H9 (cell line): ENCODE data around the gene DKKL1. TPM values are rescaled to one million over a fixed set of nuclear protein-coding genes. Genes with fewer than 3 reads are reported as not detected.

ENCODE experiments used
- DNase-seq: peaks from one replicate; pipeline ENCODE4 v3.0.0-alpha.2; 2017
- H2AFZ ChIP-seq: one replicate; pipeline ENCODE4 v1.6.1; 2013; ENCODE audit warnings: mild to moderate bottlenecking, low read length, control low read depth, moderate library complexity
- H2AK5ac ChIP-seq: 2 replicates; pipeline ENCODE4 v1.6.1; 2013; ENCODE audit warnings: low read length, control low read depth, mixed read lengths; ENCODE audit not compliant: insufficient read length
- H2BK120ac ChIP-seq: one replicate; pipeline ENCODE4 v1.6.1; 2013; ENCODE audit warnings: low read depth, mild to moderate bottlenecking, low read length, control low read depth, inconsistent platforms; ENCODE audit not compliant: poor library complexity, severe bottlenecking
- H2BK12ac ChIP-seq: 2 replicates; pipeline ENCODE4 v1.6.1; 2013; ENCODE audit warnings: low read length, control low read depth, mixed read lengths, low read depth; ENCODE audit not compliant: insufficient read length
- H2BK15ac ChIP-seq: 2 replicates; pipeline ENCODE4 v1.6.1; 2013; ENCODE audit warnings: low read depth, low read length, control low read depth
- H2BK20ac ChIP-seq: one replicate; pipeline ENCODE4 v1.6.1; 2013; ENCODE audit warnings: low read depth, mild to moderate bottlenecking, low read length, control low read depth, inconsistent platforms; ENCODE audit not compliant: poor library complexity, severe bottlenecking
- H2BK5ac ChIP-seq: 2 replicates; pipeline ENCODE4 v1.6.1; 2013; ENCODE audit warnings: low read length, control low read depth, mixed read lengths; ENCODE audit not compliant: insufficient read length
- H3K14ac ChIP-seq: 2 replicates; pipeline ENCODE4 v1.6.1; 2013; ENCODE audit warnings: low read length, control low read depth; ENCODE audit not compliant: insufficient read depth
- H3K18ac ChIP-seq: 2 replicates; pipeline ENCODE4 v1.6.1; 2013; ENCODE audit warnings: low read depth, mild to moderate bottlenecking, mixed read lengths, low read length, control low read depth; ENCODE audit not compliant: insufficient read length
- H3K23ac ChIP-seq: 2 replicates; pipeline ENCODE4 v1.6.1; 2013; ENCODE audit warnings: low read length, control low read depth, mixed read lengths, low read depth; ENCODE audit not compliant: insufficient read length
- H3K23me2 ChIP-seq: 2 replicates; pipeline ENCODE4 v1.6.1; 2013; ENCODE audit warnings: low read depth, mild to moderate bottlenecking, mixed read lengths, low read length, control low read depth; ENCODE audit not compliant: insufficient read length, poor library complexity, severe bottlenecking
- H3K27ac ChIP-seq: 2 replicates; pipeline ENCODE4 v1.5.1; 2013; ENCODE audit warnings: low read length, control low read depth, mixed read lengths, low read depth; ENCODE audit not compliant: insufficient read length
- H3K27me3 ChIP-seq: 2 replicates; pipeline ENCODE4 v1.6.1; 2013; ENCODE audit warnings: low read length, control low read depth, inconsistent platforms; ENCODE audit not compliant: insufficient read depth
- H3K4ac ChIP-seq: 2 replicates; pipeline ENCODE4 v1.6.1; 2013; ENCODE audit warnings: low read depth, mild to moderate bottlenecking, control low read depth, inconsistent platforms, low read length, moderate library complexity
- H3K4me1 ChIP-seq: 2 replicates; pipeline ENCODE4 v1.6.1; 2013; ENCODE audit warnings: low read length, control low read depth, inconsistent platforms; ENCODE audit not compliant: insufficient read depth
- H3K4me2 ChIP-seq: 2 replicates; pipeline ENCODE4 v1.6.1; 2013; ENCODE audit warnings: low read length, control low read depth, mixed read lengths; ENCODE audit not compliant: insufficient read length, insufficient read depth
- H3K56ac ChIP-seq: 2 replicates; pipeline ENCODE4 v1.6.1; 2013; ENCODE audit warnings: low read depth, mild to moderate bottlenecking, mixed read lengths, low read length, control low read depth; ENCODE audit not compliant: insufficient read length
- H3K79me1 ChIP-seq: 2 replicates; pipeline ENCODE4 v1.6.1; 2013; ENCODE audit warnings: low read depth, mild to moderate bottlenecking, moderate library complexity, low read length, control low read depth, inconsistent platforms; ENCODE audit not compliant: insufficient read depth, poor library complexity, severe bottlenecking
- H3K79me2 ChIP-seq: 2 replicates; pipeline ENCODE4 v1.6.1; 2013; ENCODE audit warnings: low read length, control low read depth, inconsistent platforms; ENCODE audit not compliant: insufficient read depth
- H3K9ac ChIP-seq: 2 replicates; pipeline ENCODE4 v1.6.1; 2013; ENCODE audit warnings: low read length, control low read depth, mixed read lengths; ENCODE audit not compliant: insufficient read length; ENCODE audit errors: extremely low read depth
- H3K9me3 ChIP-seq: one replicate; pipeline ENCODE4 v1.6.1; 2013; ENCODE audit warnings: low read depth, low read length, inconsistent platforms; ENCODE audit not compliant: control insufficient read depth
- H3T11ph ChIP-seq: one replicate; pipeline ENCODE4 v1.6.1; 2013; ENCODE audit warnings: mild to moderate bottlenecking, low read length, control low read depth, inconsistent platforms
- H4K20me1 ChIP-seq: one replicate; pipeline ENCODE4 v1.6.1; 2013; ENCODE audit not compliant: control insufficient read depth, insufficient read length, insufficient read depth
- H4K5ac ChIP-seq: 2 replicates; pipeline ENCODE4 v1.6.1; 2013; ENCODE audit warnings: low read depth, mild to moderate bottlenecking, mixed read lengths, low read length, control low read depth; ENCODE audit not compliant: insufficient read length
- H4K8ac ChIP-seq: replicated peaks from 2 replicates; pipeline ENCODE4 v1.6.1; 2013; ENCODE audit warnings: low read length, control low read depth, mixed read lengths, low read depth; ENCODE audit not compliant: insufficient read length
- H4K91ac ChIP-seq: 2 replicates; pipeline ENCODE4 v1.6.1; 2013; ENCODE audit warnings: low read depth, mild to moderate bottlenecking, moderate library complexity, mixed read lengths, low read length, control low read depth; ENCODE audit not compliant: insufficient read length
- H3K27ac Mint-ChIP-seq, 3 experiments: 2 replicates in 2 of 3; 3 replicates in 1 of 3; pipeline ENCODE4 v1.8.0; 2020 to 2021; ENCODE audit warnings: mixed read lengths in 3 of 3, mild to moderate bottlenecking in 1 of 3, moderate library complexity in 1 of 3
- H3K27me3 Mint-ChIP-seq: 2 replicates; pipeline ENCODE4 v1.8.0; 2021; ENCODE audit warnings: low read depth, mild to moderate bottlenecking, moderate library complexity, mixed read lengths
- H3K36me3 Mint-ChIP-seq, 3 experiments: 2 replicates in 2 of 3; 3 replicates in 1 of 3; pipeline ENCODE4 v1.8.0; 2020 to 2021; ENCODE audit warnings: low read depth in 3 of 3, mixed read lengths in 3 of 3; ENCODE audit not compliant: insufficient read depth in 1 of 3
- H3K4me1 Mint-ChIP-seq, 2 experiments: 2 replicates each; pipeline ENCODE4 v1.8.0; 2020; ENCODE audit warnings: mixed read lengths in 2 of 2
- H3K4me3 Mint-ChIP-seq, 2 experiments: 2 replicates in 1 of 2; 3 replicates in 1 of 2; pipeline ENCODE4 v1.8.0; 2020 to 2021; ENCODE audit warnings: mild to moderate bottlenecking in 2 of 2, mixed read lengths in 2 of 2, moderate library complexity in 1 of 2
- H3K9me3 Mint-ChIP-seq, 2 experiments: 2 replicates in 1 of 2; 3 replicates in 1 of 2; pipeline ENCODE4 v1.8.0; 2020; ENCODE audit warnings: mild to moderate bottlenecking in 2 of 2, mixed read lengths in 2 of 2, moderate library complexity in 1 of 2
- WGBS: extraction: QIAGEN DNeasy Blood & Tissue Kit; methylation state at CpG from one replicate; pipeline ENCODE4 v1.1.7; 2013; ENCODE audit warnings: missing lambda C conversion rate, low lambda C conversion rate, mixed read lengths; ENCODE audit not compliant: insufficient read length; ENCODE audit errors: extremely low coverage; 5-methylcytosine and 5-hydroxymethylcytosine counted together
- total RNA-seq: library from RNA; stranded (reverse); gene quantifications from 2 replicates; pipeline ENCODE4 v1.2.1, GENCODE V29; 2021
- TF ChIP-seq, protein P1 (sequence below): fragments of 200-600 bp; sonication (generic); conservative IDR thresholded peaks from 3 replicates; pipeline ENCODE4 v1.8.0; 2021; ENCODE audit warnings: antibody characterized with exemption, mild to moderate bottlenecking

Gene DKKL1
- total RNA-seq, 1 experiment from 2014 or later, result 3.5 TPM

- no peak overlapping the region for H3K27ac ChIP-seq
- peaks cover 0 to 5% of the 10 kb centered on the region in 2 experiments; a peak in 2 of 5 replicates for H3K9me3 Mint-ChIP-seq
- no peaks in the 10 kb centered on the region for H3K79me2 ChIP-seq
- H3K4me1 ChIP-seq, result no peaks in the 10 kb centered on the region; the same call in 1 of the 2 replicates
- H3T11ph ChIP-seq, result no peak overlapping the region
- TF ChIP-seq, protein P1, sequence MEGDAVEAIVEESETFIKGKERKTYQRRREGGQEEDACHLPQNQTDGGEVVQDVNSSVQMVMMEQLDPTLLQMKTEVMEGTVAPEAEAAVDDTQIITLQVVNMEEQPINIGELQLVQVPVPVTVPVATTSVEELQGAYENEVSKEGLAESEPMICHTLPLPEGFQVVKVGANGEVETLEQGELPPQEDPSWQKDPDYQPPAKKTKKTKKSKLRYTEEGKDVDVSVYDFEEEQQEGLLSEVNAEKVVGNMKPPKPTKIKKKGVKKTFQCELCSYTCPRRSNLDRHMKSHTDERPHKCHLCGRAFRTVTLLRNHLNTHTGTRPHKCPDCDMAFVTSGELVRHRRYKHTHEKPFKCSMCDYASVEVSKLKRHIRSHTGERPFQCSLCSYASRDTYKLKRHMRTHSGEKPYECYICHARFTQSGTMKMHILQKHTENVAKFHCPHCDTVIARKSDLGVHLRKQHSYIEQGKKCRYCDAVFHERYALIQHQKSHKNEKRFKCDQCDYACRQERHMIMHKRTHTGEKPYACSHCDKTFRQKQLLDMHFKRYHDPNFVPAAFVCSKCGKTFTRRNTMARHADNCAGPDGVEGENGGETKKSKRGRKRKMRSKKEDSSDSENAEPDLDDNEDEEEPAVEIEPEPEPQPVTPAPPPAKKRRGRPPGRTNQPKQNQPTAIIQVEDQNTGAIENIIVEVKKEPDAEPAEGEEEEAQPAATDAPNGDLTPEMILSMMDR, result peak; percentile 59
- no peak overlapping the region for H3K18ac ChIP-seq
- H4K5ac ChIP-seq, result no peak overlapping the region
- no peaks in the 10 kb centered on the region for H3K79me1 ChIP-seq
- no peak overlapping the region for H2BK12ac ChIP-seq
- no peak overlapping the region for H2BK5ac ChIP-seq
- H3K4me2 ChIP-seq, result no peak overlapping the region
- H3K9me3 ChIP-seq, result no peaks in the 10 kb centered on the region
- no peak overlapping the region for H2BK120ac ChIP-seq
- peaks cover 29% of the 10 kb centered on the region for H3K27me3 Mint-ChIP-seq
- no peak overlapping the region for H3K56ac ChIP-seq
- no peak overlapping the region; the same call in 1 of the 2 replicates for H3K14ac ChIP-seq
- peaks cover 5% of the 10 kb centered on the region for H3K23me2 ChIP-seq
- H3K27me3 ChIP-seq, result peaks cover 7% of the 10 kb centered on the region; the same call in 1 of the 2 replicates
- H2BK20ac ChIP-seq, result no peak overlapping the region
- no peak overlapping the region for H3K9ac ChIP-seq
- no peaks in the 10 kb centered on the region; a peak in 2 of 7 replicates for H3K36me3 Mint-ChIP-seq
- no peak overlapping the region for H4K91ac ChIP-seq
- no peak overlapping the region for H3K23ac ChIP-seq
- no peak overlapping the region for H2AK5ac ChIP-seq
- H3K4ac ChIP-seq, result no peak overlapping the region
- no peak overlapping the region for H3K27ac Mint-ChIP-seq
- H2AFZ ChIP-seq, result no peak overlapping the region
- H3K4me3 Mint-ChIP-seq, result no peak overlapping the region
- H4K8ac ChIP-seq, result no peak overlapping the region
- no peaks in the 10 kb centered on the region for H4K20me1 ChIP-seq
- H2BK15ac ChIP-seq, result no peak overlapping the region
- no CpG with 5 or more reads among the region's 7 CpGs for WGBS
- H3K4me1 Mint-ChIP-seq, result peaks cover 59 to 75% of the 10 kb centered on the region in 2 experiments
- DNase-seq, result peak; percentile 68
Observed at GRCh38 chr19:49417088-49417487, 53.4 kb downstream of the DKKL1 start.
